Nephron (organoid): ENCODE measurements around the gene LRRC57.

Experiments
- H3K27ac Mint-ChIP-seq, 3 experiments: 2 replicates each; pipeline ENCODE4 v1.8.0; 2020; ENCODE audit warnings: mixed read lengths in 3 of 3, mild to moderate bottlenecking in 2 of 3, moderate library complexity in 1 of 3
- H3K27me3 Mint-ChIP-seq: 2 replicates; pipeline ENCODE4 v1.8.0; 2021; ENCODE audit warnings: low read depth, mild to moderate bottlenecking, moderate library complexity, mixed read lengths
- H3K36me3 Mint-ChIP-seq: 2 replicates; pipeline ENCODE4 v1.8.0; 2020; ENCODE audit warnings: low read depth, mixed read lengths
- H3K4me1 Mint-ChIP-seq: 2 replicates; pipeline ENCODE4 v1.8.0; 2020; ENCODE audit warnings: mixed read lengths
- H3K4me3 Mint-ChIP-seq, 3 experiments: 2 replicates each; pipeline ENCODE4 v1.8.0; 2020; ENCODE audit warnings: mild to moderate bottlenecking in 3 of 3, mixed read lengths in 3 of 3, moderate library complexity in 2 of 3
- H3K9me3 Mint-ChIP-seq: 2 replicates; pipeline ENCODE4 v1.8.0; 2020; ENCODE audit warnings: mixed read lengths
- TF ChIP-seq, protein P1 (sequence below), 3 experiments: fragments of 200-600 bp; sonication (generic); IDR thresholded peaks; one replicate each; pipeline ENCODE4 v1.5.0; 2021; ENCODE audit warnings: antibody characterized with exemption in 3 of 3; ENCODE audit not compliant: unreplicated experiment in 3 of 3

Gene LRRC57

GRCh38 chr15:42499858-42500609 lies 48.6 kb downstream of the LRRC57 start:
- Mint-ChIP-seq H3K4me3 (no peak overlapping the region), H3K9me3 (no peaks in the 10 kb centered on the region), H3K27ac (no peak overlapping the region), H3K4me1 (peaks cover 24% of the 10 kb centered on the region), H3K36me3 (no peaks in the 10 kb centered on the region), H3K27me3 (no peaks in the 10 kb centered on the region)
- TF ChIP-seq, protein P1, sequence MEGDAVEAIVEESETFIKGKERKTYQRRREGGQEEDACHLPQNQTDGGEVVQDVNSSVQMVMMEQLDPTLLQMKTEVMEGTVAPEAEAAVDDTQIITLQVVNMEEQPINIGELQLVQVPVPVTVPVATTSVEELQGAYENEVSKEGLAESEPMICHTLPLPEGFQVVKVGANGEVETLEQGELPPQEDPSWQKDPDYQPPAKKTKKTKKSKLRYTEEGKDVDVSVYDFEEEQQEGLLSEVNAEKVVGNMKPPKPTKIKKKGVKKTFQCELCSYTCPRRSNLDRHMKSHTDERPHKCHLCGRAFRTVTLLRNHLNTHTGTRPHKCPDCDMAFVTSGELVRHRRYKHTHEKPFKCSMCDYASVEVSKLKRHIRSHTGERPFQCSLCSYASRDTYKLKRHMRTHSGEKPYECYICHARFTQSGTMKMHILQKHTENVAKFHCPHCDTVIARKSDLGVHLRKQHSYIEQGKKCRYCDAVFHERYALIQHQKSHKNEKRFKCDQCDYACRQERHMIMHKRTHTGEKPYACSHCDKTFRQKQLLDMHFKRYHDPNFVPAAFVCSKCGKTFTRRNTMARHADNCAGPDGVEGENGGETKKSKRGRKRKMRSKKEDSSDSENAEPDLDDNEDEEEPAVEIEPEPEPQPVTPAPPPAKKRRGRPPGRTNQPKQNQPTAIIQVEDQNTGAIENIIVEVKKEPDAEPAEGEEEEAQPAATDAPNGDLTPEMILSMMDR (IDR thresholded peaks at IDR 0.05; ENCODE audit: unreplicated experiment in 3 of 3), result no peak

DNA sequence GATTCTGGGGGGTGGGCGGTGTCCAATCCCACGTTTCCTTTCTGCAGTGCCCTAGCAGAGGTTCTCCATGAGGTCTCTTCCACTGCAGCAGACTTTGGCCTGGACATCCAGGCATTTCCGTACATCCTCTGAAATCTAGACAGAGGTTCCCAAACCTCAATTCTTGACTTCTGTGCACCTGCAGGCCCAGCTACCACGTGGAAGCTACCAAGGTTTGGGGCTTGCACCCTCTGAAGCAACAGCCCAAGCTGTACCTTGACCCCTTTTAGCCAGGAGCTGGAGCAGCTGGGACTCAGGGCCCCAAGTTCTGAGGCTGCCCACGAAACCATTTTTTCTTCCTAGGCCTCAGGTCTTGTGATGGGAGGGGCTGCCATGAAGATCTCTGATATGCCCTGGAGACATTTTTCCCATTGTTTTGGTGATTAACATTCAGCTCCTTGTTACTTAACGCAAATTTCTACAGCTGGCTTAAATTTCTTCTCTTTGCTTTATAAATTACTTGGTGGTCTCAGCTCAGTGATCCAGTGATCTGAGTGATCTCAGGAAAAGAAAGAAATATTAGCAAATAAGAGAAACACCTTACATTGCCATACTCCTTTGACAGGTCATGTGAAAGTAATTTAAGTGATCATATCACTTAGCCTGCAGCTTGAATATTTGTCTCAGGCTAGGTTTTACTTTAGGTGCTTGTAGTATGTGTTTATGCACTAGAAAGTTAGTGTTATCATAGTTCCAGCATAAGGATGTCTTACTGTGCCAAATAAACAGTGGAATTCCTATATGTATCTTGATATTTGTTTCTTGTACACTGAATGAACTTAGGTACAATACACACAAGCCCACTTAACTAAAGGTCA lies 50.2 kb downstream of the LRRC57 start:
- H3K9me3 Mint-ChIP-seq, result no peaks in the 10 kb centered on the region
- peak overlapping the region in 2 of 3 experiments; percentile 28 to 74 for H3K27ac Mint-ChIP-seq
- no peaks in the 10 kb centered on the region for H3K36me3 Mint-ChIP-seq
- peak overlapping the region; percentile 55 to 68 (median 57) for H3K4me3 Mint-ChIP-seq
- H3K27me3 Mint-ChIP-seq, result no peaks in the 10 kb centered on the region
- H3K4me1 Mint-ChIP-seq, result peaks cover 29% of the 10 kb centered on the region
- TF ChIP-seq, protein P1 (IDR thresholded peaks at IDR 0.05; ENCODE audit: unreplicated experiment in 3 of 3), result no peak

- no peaks in the 10 kb centered on the region for H3K36me3 Mint-ChIP-seq
- H3K4me3 Mint-ChIP-seq, result peak within 1 kb of the TSS; percentile 94 to 98 (median 97)
- H3K4me1 Mint-ChIP-seq, result peaks cover 36% of the 10 kb centered on the region
- no peaks in the 10 kb centered on the region for H3K27me3 Mint-ChIP-seq
- TF ChIP-seq, protein P1 (IDR thresholded peaks at IDR 0.05; ENCODE audit: unreplicated experiment in 3 of 3), result no peak
- H3K9me3 Mint-ChIP-seq, result no peaks in the 10 kb centered on the region
- H3K27ac Mint-ChIP-seq, result peak within 1 kb of the TSS; percentile 91 to 92 (median 92)
Observed at GRCh38 chr15:42495361-42496212, 53.0 kb downstream of the LRRC57 start, which contains the start of gene SNAP23. TSS of gene SNAP23 (plus strand) at chr15:42495634. CDS start at chr15:42511847, 16,213 bp downstream.

GRCh38 chr15:42494998-42495360 lies 53.6 kb downstream of the LRRC57 start:
- H3K4me1 Mint-ChIP-seq, result peaks cover 41% of the 10 kb centered on the region
- H3K27me3 Mint-ChIP-seq, result no peaks in the 10 kb centered on the region
- H3K9me3 Mint-ChIP-seq, result no peaks in the 10 kb centered on the region
- H3K4me3 Mint-ChIP-seq, result peak overlapping the region; percentile 94 to 98 (median 97)
- H3K36me3 Mint-ChIP-seq, result no peaks in the 10 kb centered on the region
- peak overlapping the region; percentile 91 to 92 (median 92) for H3K27ac Mint-ChIP-seq
- TF ChIP-seq, protein P1 (IDR thresholded peaks at IDR 0.05; ENCODE audit: unreplicated experiment in 3 of 3), result no peak

DNA sequence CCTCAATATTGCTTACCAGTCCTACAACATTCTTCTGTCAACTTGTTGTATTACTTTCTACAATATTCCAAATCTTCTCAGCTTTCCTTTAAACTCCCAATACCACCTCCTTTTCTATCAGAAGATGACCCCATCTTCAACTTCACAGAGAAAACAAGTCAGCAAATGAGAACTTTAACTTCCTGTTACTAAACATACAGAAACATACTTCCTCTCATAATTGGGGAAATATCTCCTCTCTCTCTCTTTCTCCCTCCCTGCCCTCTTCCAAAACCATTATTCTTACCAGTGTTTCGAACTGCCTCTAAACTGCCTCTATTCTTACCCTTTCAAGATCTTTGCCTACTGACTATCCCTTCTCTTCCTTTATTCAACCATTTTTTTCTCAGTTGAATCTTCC lies 54.9 kb downstream of the LRRC57 start:
- peak overlapping the region; percentile 87 to 92 (median 91) for H3K27ac Mint-ChIP-seq
- H3K36me3 Mint-ChIP-seq, result no peaks in the 10 kb centered on the region
- peaks cover 40% of the 10 kb centered on the region for H3K4me1 Mint-ChIP-seq
- H3K9me3 Mint-ChIP-seq, result no peaks in the 10 kb centered on the region
- no peaks in the 10 kb centered on the region for H3K27me3 Mint-ChIP-seq
- peak overlapping the region; percentile 49 to 72 (median 65) for H3K4me3 Mint-ChIP-seq
- TF ChIP-seq, protein P1 (IDR thresholded peaks at IDR 0.05; ENCODE audit: unreplicated experiment in 3 of 3), result no peak
